Measurements from ENCODE around the gene RIN3.

DNA sequence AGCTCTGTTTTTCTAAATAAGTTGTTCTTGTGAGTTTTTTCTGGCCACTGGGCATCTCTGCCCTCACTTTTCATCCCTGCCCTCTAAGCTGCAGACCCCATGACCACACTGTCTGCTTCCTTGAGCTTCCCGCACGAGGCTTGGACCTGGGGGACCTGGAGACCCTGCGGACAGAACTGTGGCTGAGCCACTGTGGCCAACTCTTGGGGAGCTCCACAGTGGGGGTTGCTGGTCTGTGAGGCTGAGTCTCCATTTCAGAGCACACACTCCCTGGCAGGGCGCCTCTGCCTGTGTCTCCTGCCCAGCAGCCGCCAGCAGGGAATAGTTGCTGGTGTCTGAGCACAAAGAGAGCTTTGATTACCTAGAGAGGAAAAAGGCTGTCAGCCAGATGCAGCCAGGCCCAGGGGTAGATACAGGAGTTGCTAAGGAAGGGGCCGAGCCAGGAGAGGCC lies 13.1 kb upstream of the RIN3 start:
- TF ChIP-seq EZH2phosphoT487 (IDR thresholded peaks at IDR 0.05; ENCODE audit: insufficient read depth, low read depth) (no peak), EZH2 (IDR thresholded peaks at IDR 0.05; ENCODE audit: insufficient read depth, poor library complexity, severe bottlenecking) (no peak)
